Transverse colon (tissue), 4 donors: ENCODE measurements around the gene PLB1.

Experiments
- EP300 ChIP-seq: sonication (generic); formaldehyde crosslinking; IDR thresholded peaks from one replicate; pipeline ENCODE4 v1.6.1; 2017; ENCODE audit warnings: antibody characterized with exemption, low read depth
- POLR2A ChIP-seq: fragments of 450-650 bp; IDR thresholded peaks from one replicate; pipeline ENCODE4 v1.6.1; 2016; ENCODE audit warnings: antibody characterized with exemption, mild to moderate bottlenecking, moderate library complexity
- POLR2AphosphoS5 ChIP-seq, 3 donors: sonication (generic); formaldehyde crosslinking; IDR thresholded peaks; one replicate each; pipeline ENCODE4 v1.6.1; 2016; ENCODE audit warnings: antibody characterized with exemption in 3 of 3
- TF ChIP-seq, protein P1 (sequence below), 5 experiments: fragments of 200-600 bp in 3 of 5; fragments of 450-650 bp in 2 of 5; sonication (generic) in 3 of 5; IDR thresholded peaks; 1 replicate in 2 of 5; 2 replicates in 3 of 5; pipeline ENCODE4 v1.5.1; 2016 to 2017; ENCODE audit warnings: antibody characterized with exemption in 5 of 5, inconsistent platforms in 3 of 5, mild to moderate bottlenecking in 2 of 5, moderate library complexity in 1 of 5

DNA sequence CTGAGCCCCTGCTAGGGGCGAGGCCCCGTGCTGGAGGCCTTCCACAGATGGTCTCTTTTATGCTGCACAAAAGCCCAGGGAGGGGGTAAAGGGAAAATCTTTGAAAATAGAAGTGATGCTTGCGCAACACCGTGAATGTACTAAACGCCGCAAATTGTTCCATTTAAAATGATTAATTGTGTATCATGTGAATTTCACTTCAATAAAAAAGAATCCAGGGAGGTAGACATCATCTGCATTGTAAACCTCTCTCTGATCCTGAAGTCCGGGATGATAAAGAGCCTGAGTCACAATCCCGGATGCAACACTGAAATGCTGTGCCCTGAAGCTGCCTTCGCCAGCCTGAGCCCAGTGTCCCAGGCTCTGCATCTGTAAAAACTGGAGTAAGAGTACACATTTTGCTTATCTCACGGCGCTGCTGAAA is 148.1 kb downstream of the PLB1 start:
- TF ChIP-seq EP300 (no peak), POLR2A (no peak), POLR2AphosphoS5 (IDR thresholded peaks at IDR 0.05) (peak in 2 of 3 donors; percentile 39 to 40)
- TF ChIP-seq, protein P1, sequence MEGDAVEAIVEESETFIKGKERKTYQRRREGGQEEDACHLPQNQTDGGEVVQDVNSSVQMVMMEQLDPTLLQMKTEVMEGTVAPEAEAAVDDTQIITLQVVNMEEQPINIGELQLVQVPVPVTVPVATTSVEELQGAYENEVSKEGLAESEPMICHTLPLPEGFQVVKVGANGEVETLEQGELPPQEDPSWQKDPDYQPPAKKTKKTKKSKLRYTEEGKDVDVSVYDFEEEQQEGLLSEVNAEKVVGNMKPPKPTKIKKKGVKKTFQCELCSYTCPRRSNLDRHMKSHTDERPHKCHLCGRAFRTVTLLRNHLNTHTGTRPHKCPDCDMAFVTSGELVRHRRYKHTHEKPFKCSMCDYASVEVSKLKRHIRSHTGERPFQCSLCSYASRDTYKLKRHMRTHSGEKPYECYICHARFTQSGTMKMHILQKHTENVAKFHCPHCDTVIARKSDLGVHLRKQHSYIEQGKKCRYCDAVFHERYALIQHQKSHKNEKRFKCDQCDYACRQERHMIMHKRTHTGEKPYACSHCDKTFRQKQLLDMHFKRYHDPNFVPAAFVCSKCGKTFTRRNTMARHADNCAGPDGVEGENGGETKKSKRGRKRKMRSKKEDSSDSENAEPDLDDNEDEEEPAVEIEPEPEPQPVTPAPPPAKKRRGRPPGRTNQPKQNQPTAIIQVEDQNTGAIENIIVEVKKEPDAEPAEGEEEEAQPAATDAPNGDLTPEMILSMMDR (IDR thresholded peaks at IDR 0.05), result no peak
